K562 (cell line): ENCODE results near the gene DRC3. TPM values are rescaled to one million over a fixed set of nuclear protein-coding genes. Genes with fewer than 3 reads are reported as not detected.
A peak's percentile ranks its signal among the peaks of the same experiment; 100 is the strongest.

Source experiments
- ARID3B ChIP-seq: fragments of 250-450 bp; sonication (Bioruptor Pico); IDR thresholded peaks from 2 replicates; pipeline ENCODE4 v1.4.0; 2020; ENCODE audit warnings: borderline replicate concordance
- ATF3 ChIP-seq, 2 experiments: fragments of 450-650 bp in 1 of 2; sonication (generic) in 1 of 2; formaldehyde crosslinking in 1 of 2; IDR thresholded peaks in 1 of 2; conservative IDR thresholded peaks in 1 of 2; 2 replicates each; pipeline versions ENCODE4 v1.6.1 to v1.8.1; 2016 to 2023; ENCODE audit warnings: mild to moderate bottlenecking in 2 of 2, moderate library complexity in 2 of 2, inconsistent platforms in 1 of 2, missing genetic modification reagents in 1 of 2
- ID3 ChIP-seq, 2 experiments: fragments of 250-450 bp in 1 of 2; fragments of 450-650 bp in 1 of 2; sonication (Bioruptor Pico) in 1 of 2; IDR thresholded peaks; 2 replicates each; pipeline versions ENCODE4 v1.6.1 to v1.8.0; 2016 to 2021; ENCODE audit warnings: mild to moderate bottlenecking in 2 of 2, moderate library complexity in 2 of 2, missing compliant biosample characterization in 1 of 2, missing genetic modification characterization in 1 of 2
- ILF3 ChIP-seq: fragments of 450-650 bp; IDR thresholded peaks from 2 replicates; pipeline ENCODE4 v1.6.1; 2018; ENCODE audit warnings: antibody characterized with exemption, mild to moderate bottlenecking, moderate library complexity, borderline replicate concordance
- KLF16 ChIP-seq: IDR thresholded peaks from 2 replicates; pipeline ENCODE4 v1.6.1; 2016; ENCODE audit warnings: antibody characterized with exemption
- NBN ChIP-seq: fragments of 450-650 bp; IDR thresholded peaks from 2 replicates; pipeline ENCODE4 v1.6.1; 2016; ENCODE audit warnings: low read depth, mild to moderate bottlenecking
- POLR2AphosphoS5 ChIP-seq: IDR thresholded peaks from 2 replicates; pipeline ENCODE4 v1.6.1; 2011; ENCODE audit warnings: mild to moderate bottlenecking, low read depth, low read length, moderate library complexity; ENCODE audit not compliant: control insufficient read depth, insufficient read depth
- STAT6 ChIP-seq: sonication (generic); formaldehyde crosslinking; IDR thresholded peaks from 2 replicates; pipeline ENCODE4 v1.8.1; 2023; ENCODE audit warnings: mild to moderate bottlenecking, missing genetic modification reagents
- THAP12 ChIP-seq: fragments of 250-450 bp; sonication (Bioruptor Pico); IDR thresholded peaks from 2 replicates; pipeline ENCODE4 v1.9.0; 2021; ENCODE audit warnings: mild to moderate bottlenecking, inconsistent platforms
- polyA plus RNA-seq, 8 experiments: library from polyadenylated mRNA; depleted of rRNA in 4 of 8; stranded (reverse) in 5 of 8; unstranded in 3 of 8; fragments of >200 nt; fragmentation: Nextera tagmentation in 2 of 8; fragmentation: Illumina TruSeq in 1 of 8; extraction: Ambion mirVana in 2 of 8; extraction: Trizol in 1 of 8; gene quantifications; 2 replicates each; pipeline versions ENCODE4 v1.2.1 to v1.2.3, GENCODE V29; 2011 to 2014; ENCODE audit warnings: inconsistent platforms in 1 of 8, missing spikeins in 1 of 8
- total RNA-seq, 7 experiments: library from RNA; depleted of rRNA in 6 of 7; stranded (reverse); fragments of >200 nt in 6 of 7; fragmentation: Illumina TruSeq in 2 of 7; extraction: Trizol in 2 of 7; gene quantifications; 2 replicates each; pipeline versions ENCODE4 v1.2.1 to v1.2.3, GENCODE V29; 2011 to 2021; ENCODE audit warnings: low replicate concordance in 1 of 7
- TF ChIP-seq, protein P1 (sequence below): fragments of 250-450 bp; sonication (Bioruptor Pico); IDR thresholded peaks from 2 replicates; pipeline ENCODE4 v1.8.0; 2022; ENCODE audit warnings: inconsistent platforms, mild to moderate bottlenecking, moderate library complexity, borderline replicate concordance
- TF ChIP-seq, protein P2 (sequence below): sonication (generic); formaldehyde crosslinking; IDR thresholded peaks from 2 replicates; pipeline ENCODE4 v1.8.0; 2022; ENCODE audit warnings: mild to moderate bottlenecking, missing genetic modification reagents

The DRC3 gene
- total and polyA plus RNA-seq, 9 of the 15 experiments (the other 6 are each of a cell fraction or from before 2014, with no cell fraction given): 0.10 to 0.84 (median 0.30) TPM; not detected in 3

DNA sequence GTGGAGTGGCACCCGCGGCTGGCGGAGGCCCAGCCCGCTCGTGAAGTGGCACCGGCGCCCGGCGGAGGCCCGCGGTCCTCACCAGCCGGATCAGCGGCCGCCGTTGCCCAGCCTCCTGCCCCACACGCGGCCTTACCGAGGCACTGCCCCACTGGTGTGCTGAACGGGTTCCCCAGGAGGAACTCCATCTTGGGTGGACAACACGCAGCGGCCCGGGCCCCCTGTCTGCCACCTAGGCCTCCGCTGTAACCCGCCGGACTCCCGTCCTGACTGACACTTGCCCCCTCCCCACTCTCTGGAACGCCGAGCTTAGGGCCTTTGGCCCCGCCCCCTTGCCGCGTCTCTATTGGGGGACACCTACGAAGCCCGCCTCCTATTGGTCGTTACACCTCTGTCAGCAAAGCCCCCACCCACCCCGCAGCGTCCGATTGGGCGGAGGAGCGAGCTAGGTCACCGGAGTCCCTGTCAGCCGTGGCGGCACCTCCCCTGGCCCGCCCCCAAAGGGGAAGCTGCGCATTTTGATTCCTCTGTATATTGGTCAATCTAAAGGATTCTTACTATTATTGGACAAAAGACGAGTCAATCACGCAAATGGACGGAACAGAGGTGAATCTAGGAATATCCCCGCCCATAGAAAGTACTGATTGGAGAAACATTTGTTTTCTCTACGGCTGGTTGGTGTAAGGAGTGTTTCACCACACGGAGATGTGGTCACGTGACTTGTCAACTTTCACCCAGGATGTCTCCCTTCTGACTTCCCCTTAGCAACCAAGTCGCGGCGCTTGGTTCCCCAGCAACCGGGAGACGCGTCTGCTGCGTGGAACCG, at the start of gene DRC3, which contains the start of gene TOM1L2 (continued):
- TF ChIP-seq STAT6 (CRISPR knock-in tag): no peak
- no peak for TF ChIP-seq ARID3B
- TF ChIP-seq NBN: no peak
- TF ChIP-seq ILF3: no peak
- TF ChIP-seq, protein P1, sequence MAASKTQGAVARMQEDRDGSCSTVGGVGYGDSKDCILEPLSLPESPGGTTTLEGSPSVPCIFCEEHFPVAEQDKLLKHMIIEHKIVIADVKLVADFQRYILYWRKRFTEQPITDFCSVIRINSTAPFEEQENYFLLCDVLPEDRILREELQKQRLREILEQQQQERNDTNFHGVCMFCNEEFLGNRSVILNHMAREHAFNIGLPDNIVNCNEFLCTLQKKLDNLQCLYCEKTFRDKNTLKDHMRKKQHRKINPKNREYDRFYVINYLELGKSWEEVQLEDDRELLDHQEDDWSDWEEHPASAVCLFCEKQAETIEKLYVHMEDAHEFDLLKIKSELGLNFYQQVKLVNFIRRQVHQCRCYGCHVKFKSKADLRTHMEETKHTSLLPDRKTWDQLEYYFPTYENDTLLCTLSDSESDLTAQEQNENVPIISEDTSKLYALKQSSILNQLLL (CRISPR knock-in tag): no peak
- TF ChIP-seq KLF16: no peak
- TF ChIP-seq THAP12 (CRISPR knock-in tag): no peak
- no peak for TF ChIP-seq POLR2AphosphoS5
- TF ChIP-seq, protein P2, sequence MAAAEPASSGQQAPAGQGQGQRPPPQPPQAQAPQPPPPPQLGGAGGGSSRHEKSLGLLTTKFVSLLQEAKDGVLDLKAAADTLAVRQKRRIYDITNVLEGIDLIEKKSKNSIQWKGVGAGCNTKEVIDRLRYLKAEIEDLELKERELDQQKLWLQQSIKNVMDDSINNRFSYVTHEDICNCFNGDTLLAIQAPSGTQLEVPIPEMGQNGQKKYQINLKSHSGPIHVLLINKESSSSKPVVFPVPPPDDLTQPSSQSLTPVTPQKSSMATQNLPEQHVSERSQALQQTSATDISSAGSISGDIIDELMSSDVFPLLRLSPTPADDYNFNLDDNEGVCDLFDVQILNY: no peak
- no peak for TF ChIP-seq ID3 (CRISPR knock-in tag; IDR thresholded peaks at IDR 0.05)
- TF ChIP-seq ID3 (tag; IDR thresholded peaks at IDR 0.05): no peak
- TF ChIP-seq ATF3 (IDR thresholded peaks at IDR 0.05): peak; percentile 38; the same call in 1 of the 2 replicates
- TF ChIP-seq ATF3 (CRISPR knock-in tag; conservative IDR thresholded peaks at IDR 0.05): no peak
